Suprapubic skin (tissue), 4 donors: ENCODE data around the gene AXL. TPM values are rescaled to one million over a fixed set of nuclear protein-coding genes. Genes with fewer than 3 reads are reported as not detected.

Experiments used
- DNase-seq, 2 donors: peaks; one replicate each; pipeline ENCODE4 v3.0.0-alpha.2; 2019; ENCODE audit warnings: low spot score in 2 of 2
- H3K27ac ChIP-seq: fragments of 200-600 bp; sonication (generic); one replicate; pipeline ENCODE4 v1.5.1; 2019
- H3K27me3 ChIP-seq: fragments of 200-600 bp; sonication (generic); one replicate; pipeline ENCODE4 v1.5.1; 2019
- H3K36me3 ChIP-seq: fragments of 200-600 bp; sonication (generic); one replicate; pipeline ENCODE4 v1.5.1; 2019
- H3K4me1 ChIP-seq: fragments of 200-600 bp; sonication (generic); one replicate; pipeline ENCODE4 v1.5.1; 2019
- H3K4me3 ChIP-seq: fragments of 200-600 bp; sonication (generic); one replicate; pipeline ENCODE4 v1.5.1; 2019; ENCODE audit warnings: mild to moderate bottlenecking
- H3K9me3 ChIP-seq: fragments of 200-600 bp; sonication (generic); one replicate; pipeline ENCODE4 v1.5.1; 2019
- CTCF ChIP-seq, 2 donors: fragments of 200-600 bp in 1 of 2; fragments of 450-650 bp in 1 of 2; sonication (generic) in 1 of 2; IDR thresholded peaks; one replicate each; pipeline ENCODE4 v1.5.1; 2016 to 2019; ENCODE audit warnings: antibody characterized with exemption in 2 of 2, mild to moderate bottlenecking in 1 of 2, moderate library complexity in 1 of 2
- EP300 ChIP-seq: sonication (generic); formaldehyde crosslinking; IDR thresholded peaks from one replicate; pipeline ENCODE4 v1.6.1; 2017; ENCODE audit warnings: antibody characterized with exemption
- POLR2A ChIP-seq, 2 donors: fragments of 450-650 bp; IDR thresholded peaks; one replicate each; pipeline ENCODE4 v1.6.1; 2017; ENCODE audit warnings: antibody characterized with exemption in 2 of 2, mild to moderate bottlenecking in 2 of 2, moderate library complexity in 2 of 2
- POLR2AphosphoS5 ChIP-seq, 3 donors: sonication (generic); formaldehyde crosslinking; IDR thresholded peaks; one replicate each; pipeline ENCODE4 v1.6.1; 2017; ENCODE audit warnings: antibody characterized with exemption in 3 of 3
- WGBS: methylation state at CpG from one replicate; pipeline ENCODE4 v1.1.5; 2018; 5-methylcytosine and 5-hydroxymethylcytosine counted together
- total RNA-seq, 4 donors: library from RNA; depleted of rRNA; stranded (reverse); fragments of >200 nt; gene quantifications; one replicate each; pipeline ENCODE4 v1.1.0, GENCODE V29; 2016

Gene AXL
- total RNA-seq, 4 donors from 2014 or later = 18.2 to 35.8 (median 28.3) TPM

GRCh38 chr19:41294393-41294792, 75.4 kb downstream of the AXL start:
- TF ChIP-seq EP300 (no peak), CTCF (IDR thresholded peaks at IDR 0.05) (no peak), POLR2A (IDR thresholded peaks at IDR 0.05) (no peak), POLR2AphosphoS5 (IDR thresholded peaks at IDR 0.05) (no peak)
- H3K36me3 ChIP-seq = peaks cover 84% of the 10 kb centered on the region
- DNase-seq = no peak
- no peaks in the 10 kb centered on the region for H3K9me3 ChIP-seq
- H3K4me3 ChIP-seq = no peak overlapping the region
- no peaks in the 10 kb centered on the region for H3K27me3 ChIP-seq
- no peak overlapping the region for H3K27ac ChIP-seq
- WGBS = 98% methylated on average over 9 of the region's 10 CpGs
- peaks cover 36% of the 10 kb centered on the region for H3K4me1 ChIP-seq

GRCh38 chr19:41295499-41295898, 76.5 kb downstream of the AXL start:
- TF ChIP-seq CTCF (IDR thresholded peaks at IDR 0.05) (no peak), POLR2AphosphoS5 (IDR thresholded peaks at IDR 0.05) (no peak), POLR2A (IDR thresholded peaks at IDR 0.05) (no peak), EP300 (no peak)
- peaks cover 47% of the 10 kb centered on the region for H3K4me1 ChIP-seq
- H3K27me3 ChIP-seq = no peaks in the 10 kb centered on the region
- 73% methylated on average over 6 of the region's 6 CpGs for WGBS
- no peak overlapping the region for H3K4me3 ChIP-seq
- H3K36me3 ChIP-seq = peaks cover 79% of the 10 kb centered on the region
- DNase-seq = no peak
- H3K27ac ChIP-seq = peak overlapping the region; percentile 89
- H3K9me3 ChIP-seq = no peaks in the 10 kb centered on the region

- H3K4me1 ChIP-seq = peaks cover 56% of the 10 kb centered on the region
These were observed 77.4 kb downstream of the AXL start for GRCh38 chr19:41296433-41296871.

GRCh38 chr19:41297628-41298347, 78.8 kb downstream of the AXL start:
- Histone ChIP-seq H3K27me3 (no peaks in the 10 kb centered on the region), H3K4me1 (peaks cover 62% of the 10 kb centered on the region), H3K27ac (peak overlapping the region; percentile 89), H3K9me3 (no peaks in the 10 kb centered on the region), H3K4me3 (no peak overlapping the region), H3K36me3 (peaks cover 77% of the 10 kb centered on the region)
- WGBS = 47% methylated on average over 6 of the region's 7 CpGs
- no peak for DNase-seq
- TF ChIP-seq POLR2A (IDR thresholded peaks at IDR 0.05) (no peak), EP300 (no peak), CTCF (IDR thresholded peaks at IDR 0.05) (no peak), POLR2AphosphoS5 (IDR thresholded peaks at IDR 0.05) (no peak)

More at GRCh38 chr19:41296433-41296871, 77.4 kb downstream of the AXL start:
- H3K27ac ChIP-seq = peak overlapping the region; percentile 89
- H3K27me3 ChIP-seq = no peaks in the 10 kb centered on the region
- no peak overlapping the region for H3K4me3 ChIP-seq
- H3K9me3 ChIP-seq = no peaks in the 10 kb centered on the region
- TF ChIP-seq CTCF (IDR thresholded peaks at IDR 0.05) (no peak), EP300 (no peak), POLR2AphosphoS5 (IDR thresholded peaks at IDR 0.05) (no peak), POLR2A (IDR thresholded peaks at IDR 0.05) (no peak)
- peaks cover 77% of the 10 kb centered on the region for H3K36me3 ChIP-seq
- DNase-seq = no peak
- WGBS = 67% methylated on average over 2 of the region's 2 CpGs

- TF ChIP-seq POLR2AphosphoS5 (IDR thresholded peaks at IDR 0.05) (no peak), POLR2A (IDR thresholded peaks at IDR 0.05) (no peak), EP300 (no peak), CTCF (IDR thresholded peaks at IDR 0.05) (no peak)
- 17% methylated on average over 4 of the region's 4 CpGs for WGBS
- H3K4me3 ChIP-seq = no peak overlapping the region
- peak in 1 of 2 donors; percentile 84 for DNase-seq
- H3K4me1 ChIP-seq = peaks cover 62% of the 10 kb centered on the region
- no peaks in the 10 kb centered on the region for H3K27me3 ChIP-seq
- H3K36me3 ChIP-seq = peaks cover 77% of the 10 kb centered on the region
- no peaks in the 10 kb centered on the region for H3K9me3 ChIP-seq
- H3K27ac ChIP-seq = peak overlapping the region; percentile 89
These were observed 79.4 kb downstream of the AXL start for GRCh38 chr19:41298348-41298964.
